Measurements from ENCODE around the gene CMC1.

- TF ChIP-seq CTCF (IDR thresholded peaks at IDR 0.05; ENCODE audit: borderline replicate concordance, extremely low read depth, low read length, poor library complexity, severe bottlenecking) (no peak), EZH2 (IDR thresholded peaks at IDR 0.05; ENCODE audit: borderline replicate concordance, low read depth, low read length, severe bottlenecking) (no peak)
Measured at GRCh38 chr3:28198974-28199373, 42.4 kb upstream of the CMC1 start.
